Measurements from ENCODE around the gene ADAMTS10. TPM values are rescaled to one million over a fixed set of nuclear protein-coding genes. Genes with fewer than 3 reads are reported as not detected.

Gene ADAMTS10
- total and polyA plus RNA-seq, 2 donors (not counting 3 experiments of a cell fraction or from before 2014, with no cell fraction given): 15.8 to 17.4 TPM

- Histone ChIP-seq H3K4me1 (ENCODE audit: control insufficient read depth, extremely low read depth, insufficient read depth, low read length) (no peaks in the 10 kb centered on the region), H3K9me3 (replicated peaks; ENCODE audit: control insufficient read depth, insufficient read depth, low read length) (no peaks in the 10 kb centered on the region), H4K20me1 (replicated peaks; ENCODE audit: control insufficient read depth, extremely low read depth, insufficient read depth, low read length) (no peaks in the 10 kb centered on the region), H3K4me3 (replicated peaks in 1 of 3; ENCODE audit: insufficient read depth in 1 of 3, low read depth in 1 of 3, low read length in 3 of 3) (no peak overlapping the region), H3K4me2 (ENCODE audit: insufficient read depth, low read length) (no peak overlapping the region), H2AFZ (ENCODE audit: low read depth, low read length) (no peak overlapping the region), H3K79me2 (ENCODE audit: control insufficient read depth, insufficient read depth, low read length) (no peaks in the 10 kb centered on the region), H3K27ac (ENCODE audit: insufficient read depth, low read depth, low read length) (no peak overlapping the region), H3K9me1 (replicated peaks; ENCODE audit: control insufficient read depth, extremely low read depth, insufficient read depth, low read length) (no peaks in the 10 kb centered on the region), H3K27me3 (ENCODE audit: control insufficient read depth in 2 of 2, insufficient read depth in 2 of 2, low read length in 2 of 2) (no peaks in the 10 kb centered on the region), H3K36me3 (ENCODE audit: control insufficient read depth in 2 of 2, extremely low read depth in 1 of 2, insufficient read depth in 2 of 2, low read length in 2 of 2) (no peaks in the 10 kb centered on the region), H3K9ac (replicated peaks; ENCODE audit: extremely low read depth, insufficient read depth, low read length) (no peak overlapping the region)
- TF ChIP-seq GATA2 (IDR thresholded peaks at IDR 0.05; ENCODE audit: insufficient read depth, insufficient read length, low read depth, low read length): no peak
- no peak for TF ChIP-seq CTCF (IDR thresholded peaks at IDR 0.05; ENCODE audit: extremely low read depth in 1 of 2, insufficient read depth in 1 of 2, low read depth in 1 of 2, low read length in 2 of 2)
- no peak for TF ChIP-seq POLR2AphosphoS5 (IDR thresholded peaks at IDR 0.05; ENCODE audit: insufficient read depth, low read depth, low read length)
- no peak for TF ChIP-seq MYC (IDR thresholded peaks at IDR 0.05; ENCODE audit: low read depth, low read length)
- no peak for TF ChIP-seq POLR2A (IDR thresholded peaks at IDR 0.05; ENCODE audit: low read depth, low read length)
- no peak for TF ChIP-seq JUN (IDR thresholded peaks at IDR 0.05; ENCODE audit: borderline replicate concordance, insufficient read depth, insufficient read length, low read depth)
- TF ChIP-seq MAX (IDR thresholded peaks at IDR 0.05; ENCODE audit: insufficient read depth, insufficient read length): no peak
- TF ChIP-seq FOS (IDR thresholded peaks at IDR 0.05; ENCODE audit: borderline replicate concordance, insufficient read depth, low read length): no peak
- TF ChIP-seq EZH2 (IDR thresholded peaks at IDR 0.05; ENCODE audit: borderline replicate concordance, low read depth, low read length, severe bottlenecking): no peak
- intact Hi-C loops (cut with micrococcal nuclease) (no loop called here), dilution Hi-C loops (cut with MboI; ENCODE audit: extremely low pct_ligation_motif_present, low sequenced_read_pairs) (no loop called here)
- POLR2A ChIA-PET: no interaction called here
- CTCF ChIA-PET: interaction anchor here (0.8 to 1.4 kb wide), 3 partner anchors 9 to 15 kb away, joined by 3 to 6 read pairs (median 3); no protein-coding TSS in a partner anchor
- DNase-seq (ENCODE audit: low read depth, low spot score) (no peak), FAIRE-seq (no peak)
- no TSS peak for BruUV-seq (replicated peaks)
These were observed 20.4 kb upstream of the ADAMTS10 start for GRCh38 chr19:8630796-8631424.

Measured in endothelial cell of umbilical vein (primary cell).